WERI-Rb-1 (cell line): Measurements from ENCODE around the gene NCDN.
"Not testable (repeated sequence)": the region's sequence is repeated elsewhere in the genome, so short reads cannot be mapped to it uniquely, and the experiment has no call there.

Source experiments
- DNase-seq: peaks from one replicate; pipeline ENCODE4 v3.0.0-alpha.2; 2020
- H3K27ac ChIP-seq: fragments of 250-450 bp; sonication (Bioruptor Pico); 2 replicates; pipeline ENCODE4 v1.5.1; 2020; ENCODE audit warnings: mild to moderate bottlenecking, moderate library complexity
- H3K27me3 ChIP-seq: fragments of 250-450 bp; sonication (Bioruptor Pico); 2 replicates; pipeline ENCODE4 v1.5.1; 2021; ENCODE audit warnings: mild to moderate bottlenecking, low read depth, moderate library complexity; ENCODE audit not compliant: insufficient read depth, severe bottlenecking
- H3K36me3 ChIP-seq: fragments of 250-450 bp; sonication (Bioruptor Pico); 2 replicates; pipeline ENCODE4 v1.5.1; 2020; ENCODE audit warnings: mild to moderate bottlenecking, moderate library complexity
- H3K4me3 ChIP-seq: 2 replicates; pipeline ENCODE4 v1.5.1; 2011; ENCODE audit warnings: low read depth, mild to moderate bottlenecking, control low read depth, low read length
- H3K9me3 ChIP-seq: fragments of 250-450 bp; sonication (Bioruptor Pico); 2 replicates; pipeline ENCODE4 v1.5.1; 2021; ENCODE audit warnings: mild to moderate bottlenecking, moderate library complexity; ENCODE audit not compliant: severe bottlenecking
- TF ChIP-seq, protein P1 (sequence below): IDR thresholded peaks from 2 replicates; pipeline ENCODE4 v1.5.1; 2011; ENCODE audit warnings: low read depth, mild to moderate bottlenecking, control low read depth, inconsistent platforms, low read length

The NCDN gene

DNA sequence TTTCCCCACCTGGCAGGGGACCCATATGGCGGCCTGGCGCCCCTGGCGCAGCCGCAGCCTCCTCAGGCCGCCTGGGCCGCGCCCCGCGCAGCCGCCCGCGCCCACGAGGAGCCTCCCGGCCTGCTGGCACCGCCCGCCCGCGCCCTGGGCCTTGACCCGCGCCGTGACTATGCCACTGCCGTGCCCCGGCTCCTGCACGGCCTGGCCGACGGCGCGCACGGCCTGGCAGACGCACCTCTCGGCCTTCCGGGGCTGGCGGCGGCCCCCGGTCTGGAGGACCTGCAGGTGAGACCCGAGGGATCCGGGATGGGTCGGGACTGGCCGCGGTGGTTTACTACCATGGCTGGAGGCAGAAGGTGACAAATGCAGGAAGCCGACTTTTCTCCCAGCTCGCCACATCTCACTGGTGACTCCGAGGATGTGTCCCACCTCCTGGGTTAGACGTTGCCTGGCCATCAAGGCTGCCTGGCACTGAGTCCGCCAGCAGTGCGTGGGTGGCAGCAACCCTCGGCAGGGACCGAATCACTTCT lies 16.6 kb downstream of the NCDN start:
- Histone ChIP-seq H3K9me3 (no peaks in the 10 kb centered on the region), H3K27ac (no peak overlapping the region), H3K4me3 (no peak overlapping the region), H3K36me3 (no peaks in the 10 kb centered on the region), H3K27me3 (no peaks in the 10 kb centered on the region)
- no peak for DNase-seq
- TF ChIP-seq, protein P1, sequence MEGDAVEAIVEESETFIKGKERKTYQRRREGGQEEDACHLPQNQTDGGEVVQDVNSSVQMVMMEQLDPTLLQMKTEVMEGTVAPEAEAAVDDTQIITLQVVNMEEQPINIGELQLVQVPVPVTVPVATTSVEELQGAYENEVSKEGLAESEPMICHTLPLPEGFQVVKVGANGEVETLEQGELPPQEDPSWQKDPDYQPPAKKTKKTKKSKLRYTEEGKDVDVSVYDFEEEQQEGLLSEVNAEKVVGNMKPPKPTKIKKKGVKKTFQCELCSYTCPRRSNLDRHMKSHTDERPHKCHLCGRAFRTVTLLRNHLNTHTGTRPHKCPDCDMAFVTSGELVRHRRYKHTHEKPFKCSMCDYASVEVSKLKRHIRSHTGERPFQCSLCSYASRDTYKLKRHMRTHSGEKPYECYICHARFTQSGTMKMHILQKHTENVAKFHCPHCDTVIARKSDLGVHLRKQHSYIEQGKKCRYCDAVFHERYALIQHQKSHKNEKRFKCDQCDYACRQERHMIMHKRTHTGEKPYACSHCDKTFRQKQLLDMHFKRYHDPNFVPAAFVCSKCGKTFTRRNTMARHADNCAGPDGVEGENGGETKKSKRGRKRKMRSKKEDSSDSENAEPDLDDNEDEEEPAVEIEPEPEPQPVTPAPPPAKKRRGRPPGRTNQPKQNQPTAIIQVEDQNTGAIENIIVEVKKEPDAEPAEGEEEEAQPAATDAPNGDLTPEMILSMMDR, result no peak

DNA sequence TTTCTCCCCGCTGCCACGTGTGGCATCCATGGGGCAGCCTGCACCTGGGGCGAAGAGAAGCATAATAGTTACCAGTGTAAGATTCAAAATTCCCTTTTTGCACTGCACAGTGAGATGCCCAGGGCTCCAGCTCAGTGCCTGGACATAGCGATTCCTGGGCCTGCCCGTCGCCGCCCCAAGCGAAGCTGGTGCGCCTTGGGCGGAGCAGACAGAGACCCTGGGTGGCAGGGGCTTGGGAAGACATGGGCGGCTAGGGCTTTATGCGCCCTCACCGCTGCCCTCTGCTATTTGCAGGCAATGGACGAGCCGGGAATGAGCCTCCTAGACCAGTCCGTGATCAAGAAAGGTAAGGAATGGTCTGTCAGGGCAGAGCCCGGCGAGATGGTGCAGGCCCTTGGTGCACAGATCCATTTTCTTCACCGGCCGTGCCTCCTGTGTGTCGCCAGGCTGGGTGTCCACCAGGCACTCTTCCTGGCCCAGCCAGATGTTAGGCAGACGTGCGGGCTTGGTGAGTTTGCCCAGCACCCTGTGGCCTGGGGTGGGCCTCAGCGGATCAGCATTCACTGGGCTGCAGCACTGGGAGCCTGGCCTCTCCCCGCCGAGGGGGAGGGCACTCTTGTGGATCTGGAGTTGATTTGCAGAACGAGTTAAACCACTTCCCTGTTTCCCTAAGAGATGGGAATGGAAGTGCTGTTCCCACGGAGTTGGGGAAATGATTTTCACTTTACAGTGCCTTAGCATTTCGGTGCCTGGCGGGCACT lies 17.2 kb downstream of the NCDN start:
- no peak overlapping the region for H3K4me3 ChIP-seq

GRCh38 chr1:35575416-35575958 lies 17.9 kb downstream of the NCDN start:
- Histone ChIP-seq H3K27me3 (no peaks in the 10 kb centered on the region), H3K4me3 (no peak overlapping the region), H3K27ac (no peak overlapping the region), H3K36me3 (no peaks in the 10 kb centered on the region), H3K9me3 (no peaks in the 10 kb centered on the region)
- TF ChIP-seq, protein P1, result no peak
- DNase-seq, result no peak

More for the DNA sequence above, 17.2 kb downstream of the NCDN start:
- Histone ChIP-seq H3K27me3 (no peaks in the 10 kb centered on the region), H3K27ac (no peak overlapping the region), H3K9me3 (no peaks in the 10 kb centered on the region), H3K36me3 (no peaks in the 10 kb centered on the region)
- DNase-seq, result no peak
- TF ChIP-seq, protein P1, result no peak

- H3K27ac ChIP-seq, result no peak overlapping the region
- no peaks in the 10 kb centered on the region for H3K9me3 ChIP-seq
- H3K36me3 ChIP-seq, result no peaks in the 10 kb centered on the region
- no peak overlapping the region for H3K4me3 ChIP-seq
- TF ChIP-seq, protein P1, result no peak
- DNase-seq, result no peak
- H3K27me3 ChIP-seq, result no peaks in the 10 kb centered on the region
Observed at GRCh38 chr1:35576061-35576765, 18.6 kb downstream of the NCDN start.

DNA sequence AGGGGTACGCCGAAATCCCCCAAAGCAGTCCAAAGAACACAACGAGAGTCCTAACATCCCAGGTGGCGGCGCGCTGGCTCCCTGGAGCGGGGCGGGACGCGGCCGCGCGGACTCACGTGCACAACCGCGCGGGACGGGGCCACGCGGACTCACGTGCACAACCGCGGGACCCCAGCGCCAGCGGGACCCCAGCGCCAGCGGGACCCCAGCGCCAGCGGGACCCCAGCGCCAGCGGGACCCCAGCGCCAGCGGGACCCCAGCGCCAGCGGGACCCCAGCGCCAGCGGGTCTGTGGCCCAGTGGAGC lies 19.1 kb downstream of the NCDN start:
- not testable (repeated sequence) for H3K27ac ChIP-seq, H3K27me3 ChIP-seq, H3K9me3 ChIP-seq, H3K4me3 ChIP-seq, DNase-seq, H3K36me3 ChIP-seq

DNA sequence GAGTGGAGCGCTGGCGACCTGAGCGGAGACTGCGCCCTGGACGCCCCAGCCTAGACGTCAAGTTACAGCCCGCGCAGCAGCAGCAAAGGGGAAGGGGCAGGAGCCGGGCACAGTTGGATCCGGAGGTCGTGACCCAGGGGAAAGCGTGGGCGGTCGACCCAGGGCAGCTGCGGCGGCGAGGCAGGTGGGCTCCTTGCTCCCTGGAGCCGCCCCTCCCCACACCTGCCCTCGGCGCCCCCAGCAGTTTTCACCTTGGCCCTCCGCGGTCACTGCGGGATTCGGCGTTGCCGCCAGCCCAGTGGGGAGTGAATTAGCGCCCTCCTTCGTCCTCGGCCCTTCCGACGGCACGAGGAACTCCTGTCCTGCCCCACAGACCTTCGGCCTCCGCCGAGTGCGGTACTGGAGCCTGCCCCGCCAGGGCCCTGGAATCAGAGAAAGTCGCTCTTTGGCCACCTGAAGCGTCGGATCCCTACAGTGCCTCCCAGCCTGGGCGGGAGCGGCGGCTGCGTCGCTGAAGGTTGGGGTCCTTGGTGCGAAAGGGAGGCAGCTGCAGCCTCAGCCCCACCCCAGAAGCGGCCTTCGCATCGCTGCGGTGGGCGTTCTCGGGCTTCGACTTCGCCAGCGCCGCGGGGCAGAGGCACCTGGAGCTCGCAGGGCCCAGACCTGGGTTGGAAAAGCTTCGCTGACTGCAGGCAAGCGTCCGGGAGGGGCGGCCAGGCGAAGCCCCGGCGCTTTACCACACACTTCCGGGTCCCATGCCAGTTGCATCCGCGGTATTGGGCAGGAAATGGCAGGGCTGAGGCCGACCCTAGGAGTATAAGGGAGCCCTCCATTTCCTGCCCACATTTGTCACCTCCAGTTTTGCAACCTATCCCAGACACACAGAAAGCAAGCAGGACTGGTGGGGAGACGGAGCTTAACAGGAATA lies 19.7 kb downstream of the NCDN start:
- Histone ChIP-seq H3K27ac (no peak overlapping the region), H3K27me3 (no peaks in the 10 kb centered on the region), H3K9me3 (no peaks in the 10 kb centered on the region), H3K36me3 (no peaks in the 10 kb centered on the region), H3K4me3 (no peak overlapping the region)
- TF ChIP-seq, protein P1, result no peak
- no peak for DNase-seq
